Hematopoietic multipotent progenitor cell treated with erythropoietin and hydrocortisone succinate and interleukin-3 and kit ligand, for 17 days (in vitro differentiated cells): ENCODE measurements around the gene CDC20.
"Not testable (repeated sequence)": the region's sequence is repeated elsewhere in the genome, so short reads cannot be mapped to it uniquely, and the experiment has no call there.

Source experiments
- DNase-seq: peaks from one replicate; pipeline ENCODE4 v3.0.0-alpha.2; 2015; ENCODE audit warnings: low spot score

CDC20 gene

GRCh38 chr1:43358121-43358745, 548 bp upstream of the CDC20 start:
- peak; percentile 33 for DNase-seq

- no peak for DNase-seq
Measured at GRCh38 chr1:43359696-43360095, 915 bp downstream of the CDC20 start.

DNA sequence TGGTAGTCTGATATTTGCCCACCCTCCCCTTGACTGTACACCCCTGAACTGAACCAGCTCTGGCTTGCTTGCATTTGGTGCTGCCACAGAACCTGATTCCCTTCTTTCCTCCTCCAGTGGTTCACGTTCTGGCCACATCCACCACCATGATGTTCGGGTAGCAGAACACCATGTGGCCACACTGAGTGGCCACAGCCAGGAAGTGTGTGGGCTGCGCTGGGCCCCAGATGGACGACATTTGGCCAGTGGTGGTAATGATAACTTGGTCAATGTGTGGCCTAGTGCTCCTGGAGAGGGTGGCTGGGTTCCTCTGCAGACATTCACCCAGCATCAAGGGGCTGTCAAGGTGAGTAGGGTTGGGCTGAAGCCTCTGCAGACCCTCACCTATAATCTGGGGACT, 1.8 kb downstream of the CDC20 start:
- no peak for DNase-seq

DNA sequence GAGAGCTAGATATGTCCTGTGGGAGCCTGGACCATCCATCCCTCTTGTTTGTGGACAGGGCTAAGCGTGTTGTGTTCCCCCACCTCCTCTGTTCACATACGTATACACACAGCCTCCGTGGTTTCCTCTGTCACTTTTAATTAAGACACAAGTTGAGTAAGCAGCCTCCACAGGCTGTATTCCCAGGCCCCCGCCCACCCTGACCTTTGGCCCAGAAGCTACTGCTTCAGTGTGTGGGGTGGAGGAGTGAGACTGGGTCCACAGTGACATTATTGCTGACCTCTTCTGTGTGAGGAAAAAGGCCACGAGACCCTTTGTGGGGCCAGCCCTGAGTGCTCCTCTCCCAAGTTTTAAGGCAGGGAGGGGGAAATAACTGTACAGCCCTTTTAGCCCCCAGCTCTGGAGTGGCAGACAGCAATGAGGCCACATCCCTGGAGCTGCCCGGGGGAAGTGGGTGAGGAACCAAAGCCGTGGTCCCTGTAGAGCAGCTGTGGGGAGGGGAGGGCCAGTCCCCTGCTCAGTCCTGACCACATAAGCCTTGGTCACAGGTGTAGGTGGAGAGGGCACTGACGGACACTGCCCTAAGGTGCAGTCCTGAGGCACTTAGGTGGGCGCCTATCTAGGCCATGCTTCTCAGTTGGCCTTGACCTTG, 4.6 kb downstream of the CDC20 start:
- DNase-seq, result no peak

DNA sequence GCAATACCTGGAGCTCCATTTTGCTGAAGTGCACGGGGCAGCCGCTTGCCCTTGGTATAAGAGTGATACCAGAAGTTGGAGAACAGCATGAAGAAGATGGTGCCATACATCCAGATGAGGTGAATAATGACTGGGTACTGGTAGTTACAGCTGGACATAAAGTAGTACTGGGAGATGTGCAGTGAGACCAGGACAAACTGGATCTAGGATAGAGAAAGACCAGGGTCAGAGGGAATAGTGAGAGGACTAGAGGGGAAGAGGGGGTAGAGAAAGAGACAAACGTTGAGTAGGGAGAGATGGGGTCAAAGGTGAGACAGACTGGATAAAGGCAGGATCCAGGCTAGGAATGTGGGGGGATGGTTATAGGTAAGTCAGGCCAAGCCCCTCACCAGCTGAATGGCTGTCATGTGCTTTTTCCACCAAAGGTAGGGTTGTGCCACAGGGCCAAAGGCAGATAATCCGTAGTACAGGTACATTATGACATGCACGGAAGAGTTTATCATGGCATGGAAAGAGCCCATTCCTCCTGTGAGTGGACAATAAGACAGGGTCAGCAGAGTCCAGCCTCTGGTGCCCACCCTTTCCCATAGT, 5.2 kb downstream of the CDC20 start:
- no peak for DNase-seq

DNA sequence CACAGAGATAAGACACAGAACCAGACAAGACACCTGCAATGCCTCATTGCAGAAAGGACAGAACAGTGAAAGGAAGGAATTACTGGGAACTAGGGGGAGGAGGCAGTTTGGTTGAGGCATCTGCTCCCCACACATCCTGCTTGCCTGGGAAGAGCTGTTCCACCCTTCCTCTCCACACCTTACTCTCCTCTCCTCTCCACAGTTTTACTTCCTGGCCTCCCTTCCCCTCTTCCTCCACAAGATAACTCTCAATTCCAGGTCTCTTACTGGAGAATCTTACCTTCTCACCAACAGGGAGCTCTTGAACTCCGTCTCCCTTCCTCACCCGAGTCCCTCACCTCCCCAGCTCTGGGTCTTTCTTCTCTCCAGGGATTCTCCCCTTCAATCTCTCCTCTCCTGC, 6.9 kb downstream of the CDC20 start:
- DNase-seq, result no peak

GRCh38 chr1:43366179-43366578, 7.4 kb downstream of the CDC20 start:
- DNase-seq, result peak; percentile 56

- no peak for DNase-seq
Measured at GRCh38 chr1:43366601-43367025, 7.8 kb downstream of the CDC20 start.

GRCh38 chr1:43367026-43367903, 8.5 kb downstream of the CDC20 start:
- DNase-seq, result peak; percentile 80

DNA sequence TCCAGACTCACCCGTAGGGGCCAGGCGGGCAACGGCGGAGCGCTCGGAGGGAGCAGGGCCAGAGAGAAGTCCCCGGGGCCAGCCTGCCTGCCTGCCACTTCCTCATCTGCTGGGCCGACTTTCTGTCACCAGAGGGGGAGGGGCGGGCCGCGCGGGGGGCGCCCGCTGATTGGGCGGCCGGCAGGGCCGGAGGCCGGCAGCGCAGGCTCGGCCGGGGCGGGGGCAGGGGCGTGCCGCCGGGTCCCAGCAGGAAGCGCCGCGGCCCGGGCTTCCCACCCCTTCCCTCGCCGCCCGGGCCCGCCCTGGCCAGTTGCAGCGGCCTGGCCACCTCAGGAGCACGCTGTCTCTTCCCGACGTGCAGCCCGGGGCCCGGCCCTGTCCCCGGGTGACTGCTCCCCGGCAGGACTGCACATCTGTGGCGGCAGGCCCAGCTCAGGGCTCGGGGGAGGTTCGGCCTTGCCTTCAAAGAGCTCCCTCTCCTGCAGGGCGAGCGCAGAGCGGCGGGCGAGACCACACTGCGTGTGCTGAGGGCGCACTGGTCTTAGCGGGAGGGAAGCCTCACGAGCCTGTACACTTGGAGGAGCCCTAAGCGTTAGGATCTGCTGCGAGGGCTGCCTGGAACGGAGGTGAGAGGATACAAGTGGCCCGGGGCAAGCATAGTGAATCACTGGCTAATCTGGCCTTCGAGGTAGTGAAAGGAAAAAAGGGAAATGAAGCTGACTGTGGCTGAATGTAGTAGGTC, 9.3 kb downstream of the CDC20 start, which contains the start of gene ELOVL1:
TSS of gene ELOVL1 (minus strand) at position 108 of the 742 bp plus-strand sequence. CDS start 2,402 bp downstream, outside the sequence.
- DNase-seq, result peak; percentile 76

DNA sequence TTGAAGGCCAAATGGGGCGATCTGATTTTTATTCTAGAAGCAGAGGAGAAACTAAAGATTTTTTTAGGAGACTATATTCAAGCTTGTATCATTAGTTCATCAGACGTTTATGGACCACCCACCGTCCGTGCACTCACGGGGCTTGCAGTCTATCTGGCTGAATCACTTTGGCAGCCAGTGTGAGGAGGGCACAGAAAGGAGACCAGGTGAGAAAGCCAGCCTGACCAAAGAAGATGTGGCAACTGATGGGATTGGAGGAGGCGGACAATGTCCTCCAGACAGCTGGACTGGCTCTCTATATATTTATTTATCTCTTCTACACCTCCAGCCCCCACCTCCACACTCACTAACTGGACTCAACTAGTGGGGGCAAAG, 9.9 kb downstream of the CDC20 start:
- DNase-seq, result no peak

- DNase-seq, result not testable (repeated sequence)
Measured at GRCh38 chr1:43369779-43370178, 11.0 kb downstream of the CDC20 start.

GRCh38 chr1:43370564-43370963, 11.8 kb downstream of the CDC20 start:
- DNase-seq, result no peak

DNA sequence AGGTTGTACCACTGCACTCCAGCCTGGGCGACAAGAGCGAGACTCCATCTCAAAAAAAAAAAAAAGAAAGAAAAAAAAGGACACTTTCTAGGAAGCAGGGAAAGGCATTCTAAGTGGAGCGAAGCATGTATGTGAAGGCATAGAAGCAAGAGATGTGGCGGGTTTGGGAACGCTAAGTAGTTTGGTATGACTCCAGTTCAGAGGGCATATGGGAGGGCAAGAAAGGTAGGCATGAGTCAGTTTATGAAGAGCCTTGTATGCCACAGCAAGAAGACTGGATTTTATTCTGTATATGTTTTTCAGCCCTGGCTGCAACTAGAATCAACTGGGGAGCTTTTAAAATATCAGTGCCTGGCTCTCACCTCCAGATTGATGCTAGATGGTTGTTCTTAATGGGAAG, 13.4 kb downstream of the CDC20 start:
- DNase-seq, result no peak

GRCh38 chr1:43373066-43373940, 14.5 kb downstream of the CDC20 start:
- no peak for DNase-seq

GRCh38 chr1:43376723-43377235, 18.0 kb downstream of the CDC20 start:
- DNase-seq, result no peak

- no peak for DNase-seq
Measured at GRCh38 chr1:43377831-43378230, 19.1 kb downstream of the CDC20 start.

GRCh38 chr1:43379476-43379875, 20.7 kb downstream of the CDC20 start:
- DNase-seq, result no peak

DNA sequence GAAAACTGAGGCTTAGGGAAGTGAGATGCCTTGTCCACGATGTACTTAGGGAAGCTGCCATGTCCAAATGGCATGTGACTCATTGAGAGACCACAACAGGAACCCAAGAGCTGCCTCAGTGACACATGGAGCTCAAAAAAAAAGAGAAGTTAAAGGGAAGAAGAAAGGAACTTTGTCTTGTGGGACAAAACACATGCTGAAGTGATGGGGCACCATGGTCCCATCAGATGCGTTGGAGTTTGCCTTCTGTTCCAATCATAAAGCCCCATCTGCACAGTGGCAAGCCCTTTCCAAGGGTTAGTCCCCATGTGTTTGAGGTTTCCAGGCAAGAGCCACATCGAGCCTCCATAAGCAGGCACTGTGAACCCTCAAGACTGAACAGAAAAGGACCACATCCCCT, 22.8 kb downstream of the CDC20 start:
- no peak for DNase-seq

GRCh38 chr1:43382027-43382779, 23.4 kb downstream of the CDC20 start:
- DNase-seq, result no peak
